H1 (cell line): ENCODE data around the gene ERI3. TPM values are rescaled to one million over a fixed set of nuclear protein-coding genes. Genes with fewer than 3 reads are reported as not detected.

Experiments
- CTCF ChIA-PET: fragments of 300-600 bp; sonication (Branson Sonifier 250); formaldehyde crosslinking; loops from one replicate; lab custom pipeline; 2021; ENCODE audit not compliant: partially characterized antibody; lab: Charles Lee
- POLR2A ChIA-PET: fragments of 300-600 bp; sonication (Branson Sonifier 250); formaldehyde crosslinking; loops from one replicate; lab custom pipeline; 2021; ENCODE audit warnings: inconsistent platforms; ENCODE audit not compliant: partially characterized antibody; lab: Charles Lee
- DNase-seq, 2 experiments: peaks; one replicate each; pipeline versions ENCODE4 v3.0.0 to v3.0.0-alpha.2; 2010 to 2022; ENCODE audit warnings: low spot score in 2 of 2, low read depth in 1 of 2, mixed read lengths in 1 of 2
- FAIRE-seq: peaks from 2 replicates; lab custom pipeline; 2011; peaks lifted over from hg19 to GRCh38; lab: Jason Lieb, UNC
- H2AFZ ChIP-seq: 2 replicates; pipeline ENCODE4 v1.8.1; 2012; ENCODE audit warnings: low read length, inconsistent platforms
- H2AK5ac ChIP-seq: 2 replicates; pipeline ENCODE4 v1.6.1; 2013; ENCODE audit warnings: low read depth, low read length
- H2BK120ac ChIP-seq: replicated peaks from 2 replicates; pipeline ENCODE3; 2013; ENCODE audit warnings: low read depth, low read length, inconsistent platforms
- H2BK12ac ChIP-seq: 2 replicates; pipeline ENCODE4 v1.6.1; 2013; ENCODE audit warnings: low read depth, low read length
- H2BK15ac ChIP-seq: 2 replicates; pipeline ENCODE4 v1.6.1; 2013; ENCODE audit warnings: low read length
- H2BK20ac ChIP-seq: 2 replicates; pipeline ENCODE4 v1.6.1; 2013; ENCODE audit warnings: low read length
- H2BK5ac ChIP-seq: 2 replicates; pipeline ENCODE4 v1.6.1; 2013; ENCODE audit warnings: low read depth, low read length
- H3K14ac ChIP-seq: 2 replicates; pipeline ENCODE4 v1.6.1; 2013; ENCODE audit warnings: inconsistent platforms; ENCODE audit not compliant: insufficient read length
- H3K18ac ChIP-seq: 2 replicates; pipeline ENCODE4 v1.6.1; 2013; ENCODE audit warnings: low read length; ENCODE audit errors: extremely low read depth
- H3K23ac ChIP-seq: 2 replicates; pipeline ENCODE4 v1.6.1; 2013; ENCODE audit warnings: inconsistent platforms; ENCODE audit not compliant: insufficient read length
- H3K23me2 ChIP-seq: 2 replicates; pipeline ENCODE4 v1.6.1; 2013; ENCODE audit warnings: low read depth, low read length
- H3K27ac ChIP-seq: 2 replicates; pipeline ENCODE4 v1.6.1; 2011; ENCODE audit warnings: low read depth, low read length, inconsistent platforms
- H3K27me3 ChIP-seq, 4 experiments: replicated peaks in 1 of 4; 1 replicate in 1 of 4; 2 replicates in 3 of 4; pipeline versions ENCODE4 v1.6.1 to v1.8.1; 2011 to 2013; ENCODE audit warnings: low read length in 3 of 4, mild to moderate bottlenecking in 3 of 4, inconsistent platforms in 2 of 4, mixed read lengths in 2 of 4, moderate library complexity in 1 of 4; ENCODE audit not compliant: control insufficient read depth in 3 of 4, insufficient read depth in 3 of 4; ENCODE audit errors: extremely low read depth in 1 of 4
- H3K36me3 ChIP-seq, 4 experiments: 2 replicates each; pipeline versions ENCODE4 v1.6.1 to v1.8.1; 2011 to 2013; ENCODE audit warnings: mild to moderate bottlenecking in 4 of 4, low read length in 3 of 4, moderate library complexity in 2 of 4, control low read depth in 1 of 4, inconsistent platforms in 1 of 4; ENCODE audit not compliant: insufficient read depth in 4 of 4, control insufficient read depth in 2 of 4
- H3K4ac ChIP-seq: replicated peaks from 2 replicates; pipeline ENCODE3; 2013; ENCODE audit warnings: low read length, low read depth, mixed read lengths, inconsistent platforms; ENCODE audit not compliant: insufficient read length
- H3K4me1 ChIP-seq, 4 experiments: replicated peaks in 1 of 4; 1 replicate in 1 of 4; 2 replicates in 3 of 4; pipeline versions ENCODE4 v1.6.1 to v1.8.1; 2011 to 2013; ENCODE audit warnings: low read length in 3 of 4, inconsistent platforms in 2 of 4, mixed read lengths in 1 of 4; ENCODE audit not compliant: insufficient read depth in 4 of 4, control insufficient read depth in 3 of 4
- H3K4me2 ChIP-seq, 2 experiments: 2 replicates each; pipeline versions ENCODE4 v1.6.1 to v1.8.1; 2011 to 2013; ENCODE audit warnings: low read depth in 2 of 2, low read length in 2 of 2, control low read depth in 1 of 2, inconsistent platforms in 1 of 2, mild to moderate bottlenecking in 1 of 2; ENCODE audit not compliant: insufficient read depth in 1 of 2
- H3K4me3 ChIP-seq, 4 experiments: fragments of 200-600, 300-600 bp in 1 of 4; sonication (generic), shearing (Covaris generic), sonication (Bioruptor Twin) in 1 of 4; 2 replicates each; pipeline versions ENCODE4 v1.5.1 to v1.8.1; 2011 to 2016; ENCODE audit warnings: low read length in 4 of 4, low read depth in 3 of 4, control low read depth in 2 of 4, inconsistent platforms in 2 of 4, mild to moderate bottlenecking in 2 of 4, mixed read lengths in 1 of 4, moderate library complexity in 1 of 4; ENCODE audit not compliant: insufficient read depth in 2 of 4; ENCODE audit errors: extremely low read depth in 1 of 4
- H3K56ac ChIP-seq: replicated peaks from 2 replicates; pipeline ENCODE3; 2013; ENCODE audit warnings: low read depth, mild to moderate bottlenecking, mixed read lengths, low read length, inconsistent platforms; ENCODE audit not compliant: insufficient read length
- H3K79me1 ChIP-seq: 2 replicates; pipeline ENCODE4 v1.6.1; 2013; ENCODE audit warnings: low read depth, low read length, control low read depth
- H3K79me2 ChIP-seq, 2 experiments: 2 replicates each; pipeline versions ENCODE4 v1.6.1 to v1.8.1; 2012 to 2013; ENCODE audit warnings: low read length in 2 of 2, mild to moderate bottlenecking in 2 of 2, inconsistent platforms in 1 of 2; ENCODE audit not compliant: insufficient read depth in 2 of 2, control insufficient read depth in 1 of 2
- H3K9ac ChIP-seq, 4 experiments: replicated peaks in 1 of 4; 1 replicate in 1 of 4; 2 replicates in 3 of 4; pipeline versions ENCODE4 v1.6.1 to v1.8.1; 2011 to 2013; ENCODE audit warnings: low read depth in 3 of 4, low read length in 3 of 4, control low read depth in 2 of 4, mild to moderate bottlenecking in 2 of 4, moderate library complexity in 2 of 4, inconsistent platforms in 1 of 4; ENCODE audit errors: extremely low read depth in 1 of 4
- H3K9me3 ChIP-seq, 2 experiments: 2 replicates each; pipeline versions ENCODE4 v1.6.1 to v1.8.1; 2012 to 2013; ENCODE audit warnings: mild to moderate bottlenecking in 2 of 2, moderate library complexity in 2 of 2, control low read depth in 1 of 2, inconsistent platforms in 1 of 2, low read depth in 1 of 2, low read length in 1 of 2, mixed read lengths in 1 of 2; ENCODE audit not compliant: insufficient read depth in 2 of 2
- H4K20me1 ChIP-seq, 2 experiments: replicated peaks in 1 of 2; 2 replicates each; pipeline versions ENCODE3 to v1.8.1; 2011 to 2013; ENCODE audit warnings: inconsistent platforms in 2 of 2, low read length in 2 of 2, mild to moderate bottlenecking in 1 of 2; ENCODE audit not compliant: insufficient read depth in 2 of 2, control insufficient read depth in 1 of 2
- H4K5ac ChIP-seq: 2 replicates; pipeline ENCODE4 v1.6.1; 2013; ENCODE audit warnings: low read length, low read depth, mixed read lengths, inconsistent platforms; ENCODE audit not compliant: insufficient read length
- H4K8ac ChIP-seq: 2 replicates; pipeline ENCODE4 v1.8.0; 2013; ENCODE audit warnings: mild to moderate bottlenecking, moderate library complexity, low read length, inconsistent platforms; ENCODE audit not compliant: insufficient read depth; ENCODE audit errors: extremely low read depth
- H4K91ac ChIP-seq: replicated peaks from 2 replicates; pipeline ENCODE3; 2013; ENCODE audit warnings: low read length, mixed read lengths, inconsistent platforms; ENCODE audit not compliant: insufficient read length
- ASH2L ChIP-seq: fragments of 200-600, 300-600 bp; sonication (generic); IDR thresholded peaks from one replicate; pipeline ENCODE4 v1.7.1; 2017; ENCODE audit warnings: low read length
- BCL11A ChIP-seq, 2 experiments: IDR thresholded peaks; one replicate each; pipeline ENCODE4 v1.6.1; 2011; ENCODE audit warnings: low read depth in 2 of 2, low read length in 2 of 2, mild to moderate bottlenecking in 2 of 2
- CREB1 ChIP-seq: IDR thresholded peaks from 2 replicates; pipeline ENCODE4 v1.6.1; 2012; ENCODE audit warnings: inconsistent platforms
- EGR1 ChIP-seq: IDR thresholded peaks from 2 replicates; pipeline ENCODE4 v1.6.1; 2011; ENCODE audit warnings: low read depth, low read length, borderline replicate concordance
- EP300 ChIP-seq, 2 experiments: IDR thresholded peaks; 1 replicate in 1 of 2; 2 replicates in 1 of 2; pipeline ENCODE4 v1.6.1; 2011 to 2012; ENCODE audit warnings: low read depth in 2 of 2, low read length in 2 of 2, mild to moderate bottlenecking in 2 of 2, borderline replicate concordance in 1 of 2, inconsistent platforms in 1 of 2, moderate library complexity in 1 of 2
- GTF2F1 ChIP-seq: IDR thresholded peaks from 2 replicates; pipeline ENCODE4 v1.6.1; 2012; ENCODE audit warnings: low read depth, low read length, improper control_type of control experiment, borderline replicate concordance
- HDAC2 ChIP-seq, 2 experiments: fragments of 300-600 bp in 1 of 2; sonication (generic) in 1 of 2; IDR thresholded peaks; 2 replicates each; pipeline ENCODE4 v1.6.1; 2011 to 2012; ENCODE audit warnings: low read depth in 2 of 2, low read length in 2 of 2, mild to moderate bottlenecking in 2 of 2, moderate library complexity in 2 of 2, borderline replicate concordance in 1 of 2, inconsistent platforms in 1 of 2
- JUN ChIP-seq: IDR thresholded peaks from 2 replicates; pipeline ENCODE4 v1.6.1; 2011; ENCODE audit warnings: low read depth, mild to moderate bottlenecking, improper control_type of control experiment, low read length
- KDM1A ChIP-seq: fragments of 200-600, 300-600 bp; sonication (generic); IDR thresholded peaks from 2 replicates; pipeline ENCODE4 v1.7.1; 2016; ENCODE audit warnings: mild to moderate bottlenecking, low read length, borderline replicate concordance
- KDM4A ChIP-seq: IDR thresholded peaks from one replicate; pipeline ENCODE4 v1.7.1; 2012; ENCODE audit warnings: low read depth, mild to moderate bottlenecking, moderate library complexity, low read length, inconsistent platforms; ENCODE audit not compliant: severe bottlenecking
- NANOG ChIP-seq: IDR thresholded peaks from 2 replicates; pipeline ENCODE4 v1.6.1; 2011; ENCODE audit warnings: low read length, low read depth, mild to moderate bottlenecking, inconsistent platforms; ENCODE audit not compliant: insufficient read depth, poor library complexity, severe bottlenecking
- POLR2AphosphoS5 ChIP-seq: IDR thresholded peaks from 2 replicates; pipeline ENCODE4 v1.6.1; 2011; ENCODE audit warnings: low read depth, low read length
- RNF2 ChIP-seq: fragments of 200-900, 300-1000 bp; sonication (generic); IDR thresholded peaks from 2 replicates; pipeline ENCODE4 v1.7.1; 2016; ENCODE audit warnings: borderline replicate concordance, low read depth, mild to moderate bottlenecking, antibody characterized with exemption, low read length; ENCODE audit not compliant: poor library complexity, severe bottlenecking; ENCODE audit errors: missing control alignments
- SRF ChIP-seq: IDR thresholded peaks from 2 replicates; pipeline ENCODE4 v1.6.1; 2011; ENCODE audit warnings: mild to moderate bottlenecking, low read depth, low read length, moderate library complexity
- ZNF274 ChIP-seq: IDR thresholded peaks from 2 replicates; pipeline ENCODE4 v1.7.0; 2012; ENCODE audit warnings: low read length, borderline replicate concordance; ENCODE audit errors: extremely low read depth
- polyA plus RNA-seq, 7 experiments: library from polyadenylated mRNA; depleted of rRNA in 3 of 7; stranded (reverse) in 5 of 7; unstranded in 2 of 7; fragments of >200 nt in 5 of 7; fragments of 200-250 nt in 2 of 7; gene quantifications; 1 replicate in 5 of 7; 2 replicates in 1 of 7; 4 replicates in 1 of 7; pipeline versions ENCODE4 v1.2.1 to v1.2.3, GENCODE V29; 2011 to 2013; ENCODE audit warnings: missing spikeins in 2 of 7, mixed read lengths in 2 of 7
- total RNA-seq: library from RNA; stranded (reverse); fragmentation: NEBNext Ultra II Directional; extraction: Animal tissue kit (Norgen Biotek cat#: 25700); gene quantifications from 2 replicates; pipeline ENCODE4 v1.2.1, GENCODE V29; 2021

Gene ERI3
- total and polyA plus RNA-seq, 2 of the 8 experiments (the other 6 are each of a cell fraction or from before 2014, with no cell fraction given) = 81.1 to 199 TPM

- Histone ChIP-seq H4K91ac (no peak overlapping the region), H4K20me1 (no peaks in the 10 kb centered on the region), H2BK12ac (no peak overlapping the region), H2AFZ (no peak overlapping the region), H3K4me2 (no peak overlapping the region), H3K79me1 (no peaks in the 10 kb centered on the region), H3K23me2 (peaks cover 2% of the 10 kb centered on the region; the same call in 1 of the 2 replicates), H3K23ac (no peak overlapping the region), H3K79me2 (no peaks in the 10 kb centered on the region), H2AK5ac (no peak overlapping the region), H2BK5ac (no peak overlapping the region), H2BK120ac (no peak overlapping the region), H3K18ac (no peak overlapping the region), H4K8ac (no peak overlapping the region), H4K5ac (no peak overlapping the region), H3K14ac (no peak overlapping the region), H3K9ac (no peak overlapping the region), H3K4me1 (no peaks in the 10 kb centered on the region), H2BK20ac (no peak overlapping the region), H3K56ac (no peak overlapping the region), H3K27ac (no peak overlapping the region), H3K27me3 (peaks cover 0 to 5% (median 2%) of the 10 kb centered on the region in 4 experiments; a peak in 2 of 7 replicates), H2BK15ac (no peak overlapping the region), H3K4ac (no peak overlapping the region), H3K9me3 (no peaks in the 10 kb centered on the region), H3K36me3 (no peaks in the 10 kb centered on the region), H3K4me3 (no peak overlapping the region)
- FAIRE-seq (no peak), DNase-seq (no peak)
- POLR2A ChIA-PET = interaction anchor here (1.3 kb wide), 1 partner anchor 87 kb away, joined by 3 read pairs; no protein-coding TSS in a partner anchor
- CTCF ChIA-PET = interaction anchor here (0.6 to 1.4 kb wide), 4 partner anchors 9 to 160 kb away, joined by 3 to 7 read pairs (median 4); no protein-coding TSS in a partner anchor
- no peak for TF ChIP-seq KDM4A
- no peak for TF ChIP-seq POLR2AphosphoS5
- TF ChIP-seq HDAC2 (IDR thresholded peaks at IDR 0.05; ENCODE audit: borderline replicate concordance in 1 of 2, low read depth in 2 of 2, low read length in 2 of 2) = no peak
- TF ChIP-seq JUN = no peak
- no peak for TF ChIP-seq ASH2L
- no peak for TF ChIP-seq ZNF274
- no peak for TF ChIP-seq KDM1A
- TF ChIP-seq EGR1 = no peak
- no peak for TF ChIP-seq BCL11A (IDR thresholded peaks at IDR 0.05; ENCODE audit: low read depth in 2 of 2, low read length in 2 of 2)
- TF ChIP-seq EP300 (IDR thresholded peaks at IDR 0.05; ENCODE audit: borderline replicate concordance in 1 of 2, low read depth in 2 of 2, low read length in 2 of 2) = no peak
- no peak for TF ChIP-seq GTF2F1
- no peak for TF ChIP-seq CREB1
- no peak for TF ChIP-seq RNF2
- no peak for TF ChIP-seq NANOG
- no peak for TF ChIP-seq SRF
These were observed 146.8 kb downstream of the ERI3 start for GRCh38 chr1:44208226-44208625.
